ENCODE measurements around the gene TRMT112.
A peak's percentile ranks its signal among the peaks of the same experiment; 100 is the strongest.

TRMT112 gene

DNA sequence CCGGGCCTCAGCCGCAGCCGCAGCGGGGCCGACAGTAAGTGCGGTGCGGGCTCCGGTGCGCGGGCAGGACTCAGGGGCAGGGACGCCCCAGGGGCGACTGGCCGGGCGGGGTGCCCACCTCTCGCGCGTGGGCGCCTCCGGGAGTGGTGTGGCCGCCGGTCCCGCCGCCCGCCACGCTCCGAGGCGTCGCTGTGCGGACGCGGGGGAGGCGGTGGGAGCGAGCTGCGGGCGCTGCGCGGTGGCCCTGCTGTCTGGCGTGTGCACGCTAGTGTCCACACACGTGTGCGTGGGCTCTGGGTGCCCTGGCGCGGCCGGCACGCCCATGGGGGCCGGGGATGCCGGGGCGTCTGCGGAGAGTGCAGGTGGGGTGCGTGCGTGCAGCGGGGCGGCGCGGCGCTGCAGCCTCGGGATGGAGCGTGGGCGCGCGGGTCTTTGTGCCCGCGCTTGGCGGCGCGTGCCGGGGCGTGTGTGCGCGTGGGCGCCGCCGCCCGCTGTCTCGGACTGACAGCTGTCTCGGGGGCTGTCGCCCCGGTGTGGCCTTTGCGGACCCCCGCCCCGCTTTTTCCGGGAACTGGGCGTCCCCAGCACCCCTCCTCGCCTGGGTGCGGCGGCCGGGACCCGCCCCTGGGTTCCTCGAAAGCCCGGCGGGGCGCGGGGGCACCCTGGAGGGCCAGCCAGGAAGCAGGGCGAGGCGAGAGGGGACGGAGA is 25.5 kb downstream of the TRMT112 start:
- DNase-seq (ENCODE audit: low spot score) = no peak

DNA sequence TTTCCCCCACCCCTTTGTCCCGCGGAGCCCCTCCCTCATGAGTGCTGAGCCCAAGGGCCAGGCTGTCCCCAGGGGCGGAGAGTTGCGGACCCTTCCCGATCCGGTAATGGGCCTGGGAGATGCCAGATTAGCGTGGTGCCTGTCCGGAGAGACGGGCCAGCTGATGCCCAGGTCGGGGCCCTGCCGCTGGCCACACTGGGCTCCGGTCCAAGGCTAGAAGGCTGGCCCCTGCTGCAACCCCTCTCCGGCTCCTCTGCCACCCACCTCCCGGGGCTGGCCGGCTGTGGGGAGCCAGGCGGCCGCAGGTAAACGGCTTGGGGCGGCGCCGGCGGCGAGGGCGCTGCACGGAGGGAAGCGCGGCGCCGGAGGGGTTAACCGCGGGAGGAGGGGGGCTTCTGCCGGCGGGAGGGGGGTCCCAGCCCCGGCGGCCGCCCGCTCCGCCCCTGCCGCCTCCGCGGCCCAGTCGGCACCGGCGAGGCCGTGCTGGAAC is 26.1 kb downstream of the TRMT112 start, which contains the start of gene KCNK4:
KCNK4 (plus strand) TSS at position 41 of the 490 bp plus-strand sequence. CDS start 1,717 bp downstream, outside the sequence.
- no peak for DNase-seq (ENCODE audit: low spot score)

DNA sequence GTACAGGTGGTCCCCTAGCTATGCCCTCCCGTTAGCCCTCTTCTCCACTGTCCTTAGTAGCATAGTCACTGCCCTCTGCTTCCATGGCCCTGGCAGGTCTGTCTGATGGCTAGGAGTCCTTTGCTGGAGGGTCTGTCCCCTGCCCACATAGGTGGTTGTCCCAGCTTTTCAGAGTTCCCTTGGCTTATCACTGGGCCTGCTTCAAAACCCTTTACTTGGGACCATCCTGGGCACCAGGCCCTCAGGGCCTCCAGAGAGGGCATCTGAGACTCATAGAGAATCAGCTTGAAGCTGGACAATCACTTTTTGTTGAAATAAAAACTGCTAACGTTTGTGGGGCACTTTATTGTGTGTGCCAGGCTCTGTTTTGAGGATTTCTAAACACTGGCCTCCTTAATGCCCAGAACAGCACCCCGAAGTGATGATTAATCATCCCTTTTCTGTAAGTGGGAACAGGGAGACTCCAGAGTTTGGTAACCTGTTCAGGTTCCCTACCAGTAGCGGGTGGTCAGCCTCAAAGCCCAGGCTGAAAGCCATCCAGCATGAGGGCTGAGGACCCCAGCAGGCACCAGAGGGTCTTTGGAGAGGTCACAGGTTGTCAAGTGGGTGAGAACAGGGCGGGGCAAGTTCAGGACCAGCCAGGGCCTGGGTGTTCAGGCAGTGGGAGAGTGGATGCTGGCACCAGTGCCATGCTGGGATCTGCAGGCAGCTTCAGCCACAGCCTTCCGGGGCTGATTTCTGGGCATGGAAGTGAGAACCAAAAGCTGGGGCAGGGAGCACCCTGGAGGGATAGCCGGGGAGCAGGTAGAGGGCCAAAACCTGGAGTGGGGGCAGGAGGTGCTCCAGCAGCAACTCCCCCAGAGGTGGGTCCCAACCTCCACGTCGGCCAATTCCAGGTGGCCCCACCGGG is 26.8 kb downstream of the TRMT112 start:
- no peak for DNase-seq (ENCODE audit: low spot score)

DNA sequence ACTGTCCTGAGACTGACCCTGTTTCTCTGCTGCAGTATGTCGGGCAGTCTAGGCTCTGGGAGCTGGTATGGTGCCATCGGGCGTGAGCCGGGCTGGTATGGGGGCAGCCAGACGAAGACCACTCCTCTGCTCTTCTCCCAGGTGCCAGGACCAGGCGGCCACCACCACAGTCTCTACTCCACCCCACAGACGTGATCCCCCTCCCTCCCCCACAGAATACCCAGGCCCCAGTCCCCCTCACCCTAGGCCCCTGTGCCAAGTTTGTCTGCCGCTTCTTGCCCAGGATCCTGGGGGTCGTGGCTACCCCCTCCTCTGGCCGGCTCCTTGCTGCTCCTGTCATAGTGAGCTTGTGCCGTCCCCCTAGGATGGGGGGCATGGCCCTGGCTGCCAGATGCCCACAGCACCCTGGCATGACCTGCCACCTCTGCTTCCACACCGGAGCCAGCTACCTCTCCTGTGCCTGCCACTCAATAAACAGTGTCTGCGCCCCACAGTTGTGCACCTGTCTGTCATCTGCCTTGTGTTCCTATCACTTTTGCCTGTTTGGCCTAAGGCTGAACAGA is 28.3 kb downstream of the TRMT112 start:
- no peak for DNase-seq (ENCODE audit: low spot score)

DNA sequence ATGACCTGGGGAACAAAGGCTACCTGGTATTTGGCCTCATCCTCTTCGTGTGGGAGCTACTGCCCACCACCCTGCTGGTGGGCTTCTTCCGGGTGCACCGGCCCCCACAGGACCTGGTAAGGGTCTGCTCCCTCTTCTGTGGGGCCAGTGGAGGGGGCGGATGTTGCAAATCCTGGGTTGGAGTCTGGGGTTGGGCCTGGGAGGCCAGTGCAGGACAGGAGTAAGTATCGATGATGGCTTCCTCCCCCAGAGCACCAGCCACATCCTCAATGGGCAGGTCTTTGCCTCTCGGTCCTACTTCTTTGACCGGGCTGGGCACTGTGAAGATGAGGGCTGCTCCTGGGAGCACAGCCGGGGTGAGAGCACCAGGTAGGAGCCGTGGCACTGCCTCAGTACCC is 29.0 kb downstream of the TRMT112 start:
- DNase-seq (ENCODE audit: low spot score) = no peak

DNA sequence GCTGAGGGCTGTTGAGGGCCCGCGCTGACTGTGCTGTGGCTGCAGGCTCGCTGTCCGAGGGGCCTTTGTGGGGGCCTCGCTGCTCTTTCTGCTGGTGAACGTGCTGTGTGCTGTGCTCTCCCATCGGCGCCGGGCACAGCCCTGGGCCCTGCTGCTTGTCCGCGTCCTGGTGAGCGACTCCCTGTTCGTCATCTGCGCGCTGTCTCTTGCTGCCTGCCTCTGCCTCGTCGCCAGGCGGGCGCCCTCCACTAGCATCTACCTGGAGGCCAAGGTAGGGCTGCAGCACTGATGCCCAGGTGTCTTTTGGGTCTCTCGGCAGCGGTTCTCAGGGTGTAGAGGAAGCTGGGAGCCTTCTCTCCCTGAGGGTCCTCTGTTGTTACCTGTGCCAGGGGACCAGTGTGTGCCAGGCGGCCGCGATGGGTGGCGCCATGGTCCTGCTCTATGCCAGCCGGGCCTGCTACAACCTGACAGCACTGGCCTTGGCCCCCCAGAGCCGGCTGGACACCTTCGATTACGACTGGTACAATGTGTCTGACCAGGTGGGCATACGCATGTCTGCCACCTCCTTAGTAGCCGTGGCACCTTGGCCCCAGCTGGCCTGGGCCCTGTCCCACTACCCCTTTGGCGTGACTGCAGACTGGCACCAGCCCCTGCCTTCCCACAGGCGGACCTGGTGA is 29.5 kb downstream of the TRMT112 start:
- no peak for DNase-seq (ENCODE audit: low spot score)

DNA sequence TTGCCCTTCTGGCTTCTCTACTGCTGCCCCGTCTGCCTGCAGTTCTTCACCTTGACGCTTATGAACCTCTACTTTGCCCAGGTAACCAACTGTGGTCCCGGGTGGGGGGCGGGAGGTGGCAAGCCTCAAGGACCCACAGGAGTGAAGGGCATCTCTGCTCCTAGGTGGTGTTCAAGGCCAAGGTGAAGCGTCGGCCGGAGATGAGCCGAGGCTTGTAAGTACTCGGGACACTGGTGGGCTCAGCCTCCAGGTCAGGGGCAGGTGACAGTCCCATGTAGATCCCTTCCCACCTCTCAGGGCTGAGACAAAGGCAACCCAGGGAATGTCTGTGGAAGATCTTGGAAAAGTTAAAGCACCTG is 30.6 kb downstream of the TRMT112 start:
- DNase-seq (ENCODE audit: low spot score) = no peak

DNA sequence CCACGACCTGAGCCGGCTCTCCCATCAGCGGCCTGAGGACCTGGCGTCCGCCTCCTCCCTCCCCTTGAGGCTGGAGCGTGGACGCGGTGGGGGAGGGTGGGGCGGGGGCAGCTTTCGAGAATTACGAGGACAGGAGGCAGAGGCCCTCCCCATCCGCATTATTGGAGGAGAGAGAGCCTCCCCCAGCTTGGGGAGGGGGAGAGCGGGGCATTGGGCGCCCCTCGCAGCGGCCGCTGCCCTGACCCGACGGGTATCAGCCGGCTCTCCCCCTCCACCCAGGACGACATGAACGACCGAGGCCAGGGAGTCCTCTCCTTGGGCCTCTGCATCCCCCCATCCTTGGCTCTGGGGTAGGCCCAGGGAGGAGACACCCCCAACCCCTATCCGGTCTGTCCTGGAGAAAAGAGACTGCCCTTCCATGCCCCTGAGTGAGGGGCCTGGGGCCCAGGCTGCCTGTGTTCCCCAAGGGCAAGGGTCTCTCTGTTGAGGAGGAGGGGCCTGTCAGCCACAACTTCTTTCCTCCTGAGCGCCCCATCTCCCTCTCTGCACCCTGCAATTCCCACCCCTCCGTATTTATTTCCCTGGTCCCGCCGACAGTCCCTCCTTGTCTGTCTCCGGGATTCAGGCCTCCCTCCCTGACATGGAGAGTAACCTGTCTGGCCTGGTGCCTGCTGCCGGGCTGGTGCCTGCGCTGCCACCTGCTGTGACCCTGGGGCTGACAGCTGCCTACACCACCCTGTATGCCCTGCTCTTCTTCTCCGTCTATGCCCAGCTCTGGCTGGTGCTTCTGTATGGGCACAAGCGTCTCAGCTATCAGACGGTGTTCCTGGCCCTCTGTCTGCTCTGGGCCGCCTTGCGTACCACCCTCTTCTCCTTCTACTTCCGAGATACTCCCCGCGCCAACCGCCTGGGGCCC is 31.2 kb downstream of the TRMT112 start:
- DNase-seq (ENCODE audit: low spot score) = no peak

DNA sequence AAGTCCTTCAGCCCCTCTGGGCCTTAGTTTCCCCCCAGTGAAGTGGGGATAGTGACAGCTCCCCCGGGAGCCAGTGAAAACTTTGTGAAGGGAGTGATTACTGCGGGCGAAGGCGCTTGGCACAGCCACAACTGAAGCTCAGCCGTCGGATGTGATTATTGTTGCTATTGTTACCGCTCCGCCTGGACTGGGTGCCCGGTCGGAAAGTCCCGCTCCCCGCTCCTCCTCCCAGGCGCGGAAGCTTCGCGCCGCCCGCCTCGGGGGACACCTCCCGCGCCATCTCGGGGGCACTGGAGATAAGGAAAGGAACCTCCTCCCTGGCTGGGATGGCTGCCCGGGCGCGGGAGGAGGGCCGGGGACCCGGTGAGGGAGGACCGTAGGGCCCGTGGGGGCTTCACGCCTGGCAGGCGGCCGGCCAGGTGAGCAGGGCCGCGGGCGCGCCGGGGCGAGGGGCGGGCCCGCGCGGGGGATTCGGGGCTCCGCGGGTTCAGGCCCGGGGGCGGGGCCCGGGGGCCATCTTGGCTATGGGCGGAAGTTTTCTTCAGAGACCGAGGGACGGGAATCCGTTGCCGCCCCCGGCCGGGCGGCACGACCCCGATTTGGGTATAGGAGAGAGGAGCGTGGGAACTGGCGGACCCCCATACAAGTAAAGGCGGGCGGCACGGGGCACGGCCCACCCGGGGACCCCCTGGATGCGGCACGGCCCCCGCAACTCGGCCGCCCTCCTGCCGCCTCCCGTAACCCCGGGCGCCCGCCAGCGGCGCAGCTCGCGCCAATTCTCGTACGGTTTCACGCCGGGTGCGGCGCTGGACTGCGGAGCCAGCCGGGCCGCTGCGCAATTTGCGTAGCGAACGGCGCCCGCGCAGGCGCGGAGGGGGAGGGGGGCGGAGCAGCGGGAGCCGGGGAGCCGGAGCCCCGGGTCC is 32.1 kb downstream of the TRMT112 start, which contains the start of gene GPR137:
GPR137 (plus strand) TSS at position 887 of the 923 bp plus-strand sequence. CDS start 677 bp downstream, outside the sequence.
- peak; percentile 66 for DNase-seq (ENCODE audit: low spot score)

DNA sequence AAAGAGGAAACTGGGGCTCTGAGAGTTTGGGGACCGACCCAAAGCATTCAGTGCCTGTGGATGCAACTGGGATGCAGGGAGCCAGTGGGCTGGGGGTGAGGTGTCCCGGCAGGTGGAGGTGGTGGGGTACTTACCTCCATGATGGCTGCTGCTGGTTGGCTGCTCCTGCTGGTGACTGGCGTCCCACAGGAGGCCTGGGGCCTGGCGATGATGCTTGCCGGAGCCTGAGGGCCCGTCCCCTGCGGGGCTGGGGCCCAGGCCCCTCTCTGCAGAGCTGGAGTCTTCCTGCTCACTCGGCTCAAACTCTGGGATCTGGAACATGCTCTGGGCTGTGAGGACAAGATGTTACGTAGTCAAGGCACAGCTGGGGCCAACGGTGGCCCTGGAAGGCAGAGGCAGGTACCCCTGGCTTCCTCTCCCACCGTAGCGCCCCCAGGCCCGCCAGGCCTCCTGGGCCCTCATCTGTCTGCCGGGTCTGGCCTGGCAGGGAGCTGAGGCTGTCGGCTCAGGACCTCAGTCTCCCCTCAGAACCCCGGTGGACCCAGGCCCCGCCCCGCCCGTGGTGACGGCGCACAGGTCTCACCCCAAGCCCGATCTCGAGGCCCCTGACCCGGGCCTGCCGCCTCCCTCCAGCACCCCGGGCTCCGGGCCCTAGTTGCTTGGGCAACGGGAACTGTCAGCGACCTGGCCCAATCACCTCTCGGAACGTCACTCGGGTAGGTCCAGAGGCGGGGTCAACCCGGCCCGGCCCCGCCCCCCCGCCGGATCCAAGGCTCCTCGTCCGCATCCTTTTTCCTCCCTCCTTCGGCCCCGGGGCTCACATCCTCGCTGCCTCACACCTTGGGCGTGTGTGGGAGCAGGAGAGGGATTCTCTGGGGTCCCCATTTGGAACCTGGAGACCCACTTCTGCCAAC is 33.1 kb downstream of the TRMT112 start, which contains the start of gene BAD:
BAD (minus strand) TSS at position 618 of the 914 bp plus-strand sequence; CDS start at position 321, 297 bp downstream.
- peak; percentile 89 for DNase-seq (ENCODE audit: low spot score)

DNA sequence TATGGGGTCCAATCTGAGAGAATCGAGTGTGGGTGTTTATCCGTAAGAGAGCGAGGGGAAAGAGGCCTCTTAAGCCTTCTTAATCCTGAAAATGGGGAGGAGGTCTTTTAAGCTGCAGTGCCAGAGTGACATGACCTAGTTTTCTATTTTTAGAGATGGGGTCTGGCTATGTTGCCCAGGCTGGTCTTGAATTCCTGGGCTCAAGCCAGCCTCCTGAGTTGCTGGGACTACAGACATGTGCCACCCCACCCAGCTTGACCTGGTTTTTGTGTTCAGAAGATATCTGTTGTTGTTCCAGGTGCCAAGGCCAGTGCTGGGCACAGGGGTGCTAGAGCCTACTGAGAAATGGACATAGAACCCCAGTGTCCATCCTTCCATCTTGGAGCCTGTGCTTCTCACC is 34.3 kb downstream of the TRMT112 start:
- no peak for DNase-seq (ENCODE audit: low spot score)

DNA sequence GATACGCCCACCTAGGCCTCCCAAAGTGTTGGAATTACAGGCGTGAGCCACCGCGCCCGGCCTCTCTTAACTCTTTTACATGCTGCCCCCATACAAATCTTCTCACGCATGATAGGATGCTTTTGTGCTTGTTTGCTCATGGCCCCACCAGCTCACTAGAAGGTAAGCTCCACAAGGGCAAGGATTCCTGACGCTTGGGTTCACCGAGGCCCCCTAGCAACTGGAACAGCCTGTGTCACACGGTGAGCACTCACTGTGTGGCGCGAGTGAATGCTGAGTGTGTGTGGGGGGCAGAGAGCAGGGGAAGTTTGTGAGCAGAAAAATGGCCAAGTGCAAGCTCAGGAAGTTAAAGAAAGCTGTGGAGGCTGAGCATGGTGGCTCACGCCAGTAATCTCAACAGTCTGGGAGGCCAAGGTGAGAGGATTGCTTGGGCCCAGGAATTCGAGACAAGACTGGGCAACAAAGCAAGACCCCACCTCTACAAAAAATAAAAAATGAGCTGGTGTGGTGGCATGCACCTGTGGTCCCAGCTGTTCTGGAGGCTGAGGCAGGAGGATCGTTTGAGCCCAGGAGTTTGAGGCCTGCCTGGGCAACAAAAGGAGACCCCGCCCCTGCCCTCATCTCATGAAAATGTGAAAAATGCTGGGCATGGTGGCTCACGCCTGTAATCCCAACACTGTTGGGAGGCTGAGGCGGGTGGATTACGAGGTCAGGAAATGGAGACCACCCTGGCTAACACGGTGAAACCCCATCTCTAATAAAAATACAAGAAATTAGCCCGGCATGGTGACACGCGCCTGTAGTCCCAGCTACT is 35.2 kb downstream of the TRMT112 start:
- DNase-seq (ENCODE audit: low spot score) = no peak

DNA sequence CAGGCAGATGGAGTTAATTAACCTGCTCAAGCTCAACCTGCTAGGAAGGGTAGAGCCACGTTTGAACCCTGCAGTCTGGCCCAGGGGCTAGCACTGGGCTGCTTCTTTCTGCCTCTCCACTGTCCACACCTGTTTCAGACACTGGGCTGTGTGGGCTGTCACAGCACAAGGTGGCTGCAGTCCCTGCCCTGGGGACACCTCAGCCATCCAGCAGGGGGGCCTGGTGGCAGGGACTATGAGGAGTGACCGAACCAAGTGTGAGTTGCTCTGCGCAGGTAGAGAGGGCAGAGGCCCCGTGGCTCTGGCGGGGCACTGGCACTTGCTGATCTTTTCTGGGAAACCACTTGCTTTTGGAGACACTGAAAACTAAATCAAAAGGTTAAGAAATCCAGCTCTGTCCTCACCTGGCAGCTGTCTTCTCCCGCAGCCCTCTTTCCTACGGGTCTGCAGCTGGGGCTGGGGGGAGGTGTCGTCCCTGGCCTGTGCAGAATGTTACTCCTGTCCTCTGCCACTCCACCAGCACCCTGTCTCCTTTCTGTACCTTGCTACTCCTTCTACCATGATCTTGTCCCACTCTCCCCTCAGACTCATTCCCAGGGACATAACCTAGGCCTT is 38.7 kb downstream of the TRMT112 start:
- DNase-seq (ENCODE audit: low spot score) = no peak

DNA sequence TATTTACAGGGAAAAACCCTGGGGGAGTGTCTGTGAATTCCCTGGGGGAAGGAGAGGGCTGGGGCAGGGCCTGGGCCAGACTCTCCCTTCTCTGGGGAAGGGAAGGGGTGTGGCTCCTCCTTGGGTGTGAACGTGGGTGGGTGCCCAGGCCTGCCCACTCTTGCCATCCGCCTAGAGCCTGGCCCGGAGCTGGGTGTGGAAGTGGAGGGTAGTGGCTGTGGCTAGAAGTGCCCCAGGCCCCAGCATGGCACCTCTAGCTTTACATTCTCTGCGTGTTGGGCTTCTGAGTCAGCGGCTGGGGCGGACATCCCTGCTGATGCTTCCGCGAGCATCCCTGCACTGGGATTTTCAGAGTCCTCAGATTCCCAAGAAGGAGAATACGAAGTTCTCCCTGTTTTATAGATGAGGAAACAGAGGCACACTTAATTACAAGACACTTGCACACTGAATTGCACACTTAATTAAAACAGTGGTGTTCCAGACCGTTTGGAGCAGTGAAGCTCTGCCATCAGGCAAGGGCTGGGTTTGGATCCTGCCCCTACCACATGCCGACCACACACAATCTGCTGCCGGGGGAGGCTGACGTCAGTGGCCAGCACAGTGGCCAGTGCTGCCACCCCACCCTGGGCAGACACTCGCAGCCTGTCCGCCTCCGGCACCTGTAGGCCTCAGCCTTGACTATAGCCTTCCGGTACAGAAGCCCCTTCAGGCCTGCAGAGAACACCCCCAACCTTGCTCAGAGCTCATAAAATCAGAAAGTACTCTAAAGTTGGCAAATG is 40.5 kb downstream of the TRMT112 start:
- no peak for DNase-seq (ENCODE audit: low spot score)

DNA sequence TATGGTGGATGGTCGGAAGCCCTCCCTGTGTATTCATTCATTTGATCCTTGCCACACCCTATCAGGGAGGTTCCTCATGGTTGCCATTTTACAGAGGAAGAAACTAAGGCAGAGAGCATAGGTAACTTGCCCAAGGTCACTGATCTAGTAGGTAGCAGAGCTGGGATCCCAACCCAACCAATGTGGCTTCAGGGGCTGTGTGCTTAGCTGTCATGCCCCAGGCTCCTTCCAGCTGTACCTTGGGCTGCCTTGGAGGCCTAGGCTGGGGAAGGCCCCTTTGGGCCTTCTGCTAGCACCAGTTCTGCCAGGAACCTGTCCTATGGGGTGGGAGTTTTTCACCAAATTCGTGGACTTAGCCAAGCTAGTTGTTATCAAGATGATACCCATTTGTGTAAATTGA is 41.5 kb downstream of the TRMT112 start:
- no peak for DNase-seq (ENCODE audit: low spot score)

DNA sequence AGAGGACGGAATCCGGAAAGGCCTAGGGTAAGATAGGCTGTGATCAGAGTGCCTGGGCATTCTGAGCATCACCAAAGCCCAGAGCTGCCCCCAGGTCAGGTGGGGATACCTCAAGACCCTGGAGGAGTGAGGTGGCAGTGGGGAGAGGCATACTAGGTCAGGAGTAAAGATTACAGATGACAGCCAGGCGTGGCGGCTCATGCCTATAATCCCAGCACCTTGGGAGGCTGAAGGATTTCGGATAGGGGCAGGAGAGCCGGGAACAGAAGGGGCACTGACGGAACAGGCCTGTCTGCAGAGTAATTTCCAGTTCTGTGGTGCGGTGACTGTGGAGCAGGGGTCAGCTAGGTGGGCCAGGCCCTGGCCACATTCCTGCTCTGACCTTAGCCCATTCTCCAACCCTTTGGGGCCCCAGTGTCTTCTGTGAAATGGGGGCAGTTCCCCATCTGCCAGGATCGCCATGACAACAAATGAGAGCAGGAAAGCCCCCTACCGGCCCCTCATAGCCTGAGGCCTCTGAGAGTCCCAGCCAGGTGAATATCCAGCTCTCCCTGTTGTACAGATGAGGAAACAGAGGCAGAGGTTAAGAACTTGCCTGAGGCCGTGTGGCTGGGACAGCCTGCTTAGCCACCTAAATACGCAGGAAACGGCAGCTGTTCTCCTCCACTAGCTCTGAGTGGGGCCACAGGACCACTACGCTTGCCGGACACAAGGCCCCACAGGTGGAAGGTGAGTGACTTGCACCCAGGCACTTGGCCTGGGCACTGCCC is 42.1 kb downstream of the TRMT112 start:
- no peak for DNase-seq (ENCODE audit: low spot score)
